Type B pancreatic cell (in vitro differentiated cells): ENCODE data around the gene SOX18. TPM values are rescaled to one million over a fixed set of nuclear protein-coding genes. Genes with fewer than 3 reads are reported as not detected.

ENCODE experiments used
- DNase-seq: peaks from one replicate; pipeline ENCODE4 v3.0.0; 2021; ENCODE audit warnings: mixed read lengths; ENCODE audit not compliant: unreplicated experiment; ENCODE audit errors: extremely low spot score
- H3K27ac Mint-ChIP-seq: 2 replicates; pipeline ENCODE4 v1.8.0; 2021; ENCODE audit warnings: mild to moderate bottlenecking, mixed read lengths
- H3K27me3 Mint-ChIP-seq: 2 replicates; pipeline ENCODE4 v1.8.0; 2021; ENCODE audit warnings: mixed read lengths
- H3K36me3 Mint-ChIP-seq: 2 replicates; pipeline ENCODE4 v1.8.0; 2021; ENCODE audit warnings: mixed read lengths
- H3K4me1 Mint-ChIP-seq: one replicate; pipeline ENCODE4 v1.8.0; 2021; ENCODE audit warnings: mixed read lengths; ENCODE audit not compliant: unreplicated experiment
- H3K4me3 Mint-ChIP-seq: 2 replicates; pipeline ENCODE4 v1.8.0; 2021; ENCODE audit warnings: mild to moderate bottlenecking, mixed read lengths
- H3K9me3 Mint-ChIP-seq: 2 replicates; pipeline ENCODE4 v1.8.0; 2021; ENCODE audit warnings: mixed read lengths
- CTCF ChIP-seq: fragments of 200-600 bp; sonication (generic); conservative IDR thresholded peaks from 2 replicates; pipeline ENCODE4 v1.5.0; 2021; ENCODE audit warnings: antibody characterized with exemption, mild to moderate bottlenecking
- total RNA-seq: library from RNA; stranded (reverse); gene quantifications from 2 replicates; pipeline ENCODE4 v1.2.1, GENCODE V29; 2021; ENCODE audit warnings: low replicate concordance

SOX18 gene
- total RNA-seq, 1 donor from 2014 or later = 0.72 TPM

- no peak for TF ChIP-seq CTCF
- Mint-ChIP-seq H3K9me3 (no peaks in the 10 kb centered on the region), H3K4me1 (no peaks in the 10 kb centered on the region), H3K27ac (no peak overlapping the region), H3K27me3 (no peaks in the 10 kb centered on the region), H3K36me3 (no peaks in the 10 kb centered on the region), H3K4me3 (no peak overlapping the region)
- DNase-seq = no peak
Observed at GRCh38 chr20:64071341-64072332, 22.2 kb upstream of the SOX18 start.

GRCh38 chr20:64070244-64070993, 21.0 kb upstream of the SOX18 start:
- no peak overlapping the region for H3K4me3 Mint-ChIP-seq
- H3K4me1 Mint-ChIP-seq = peaks cover 1% of the 10 kb centered on the region
- no peaks in the 10 kb centered on the region for H3K27me3 Mint-ChIP-seq
- H3K27ac Mint-ChIP-seq = no peak overlapping the region
- no peak for DNase-seq
- no peaks in the 10 kb centered on the region for H3K9me3 Mint-ChIP-seq
- TF ChIP-seq CTCF = no peak
- H3K36me3 Mint-ChIP-seq = no peaks in the 10 kb centered on the region

GRCh38 chr20:64069614-64070243, 20.3 kb upstream of the SOX18 start:
- no peaks in the 10 kb centered on the region for H3K27me3 Mint-ChIP-seq
- peaks cover 5% of the 10 kb centered on the region for H3K4me1 Mint-ChIP-seq
- no peaks in the 10 kb centered on the region for H3K36me3 Mint-ChIP-seq
- no peaks in the 10 kb centered on the region for H3K9me3 Mint-ChIP-seq
- no peak for DNase-seq
- peak; percentile 89 for TF ChIP-seq CTCF
- no peak overlapping the region for H3K27ac Mint-ChIP-seq
- H3K4me3 Mint-ChIP-seq = no peak overlapping the region

GRCh38 chr20:64069209-64069613, 19.8 kb upstream of the SOX18 start:
- no peak overlapping the region for H3K4me3 Mint-ChIP-seq
- TF ChIP-seq CTCF = no peak
- H3K4me1 Mint-ChIP-seq = peaks cover 5% of the 10 kb centered on the region
- H3K9me3 Mint-ChIP-seq = no peaks in the 10 kb centered on the region
- H3K27ac Mint-ChIP-seq = no peak overlapping the region
- no peaks in the 10 kb centered on the region for H3K27me3 Mint-ChIP-seq
- DNase-seq = no peak
- no peaks in the 10 kb centered on the region for H3K36me3 Mint-ChIP-seq

- Mint-ChIP-seq H3K4me3 (no peak overlapping the region), H3K27ac (no peak overlapping the region), H3K27me3 (no peaks in the 10 kb centered on the region), H3K4me1 (peaks cover 10% of the 10 kb centered on the region), H3K36me3 (no peaks in the 10 kb centered on the region), H3K9me3 (no peaks in the 10 kb centered on the region)
- DNase-seq = no peak
- TF ChIP-seq CTCF = no peak
Observed at GRCh38 chr20:64068386-64069208, 19.2 kb upstream of the SOX18 start.
